Osteoblast (primary cell): ENCODE results near the gene SLC5A5. TPM values are rescaled to one million over a fixed set of nuclear protein-coding genes. Genes with fewer than 3 reads are reported as not detected.
A peak's percentile ranks its signal among the peaks of the same experiment; 100 is the strongest.

Source experiments
- DNase-seq: peaks from one replicate; pipeline ENCODE4 v3.0.0; 2011; ENCODE audit warnings: low spot score, mixed read lengths; ENCODE audit not compliant: insufficient read length; ENCODE audit errors: missing footprints
- H2AFZ ChIP-seq: 2 replicates; pipeline ENCODE4 v1.6.0; 2011; ENCODE audit warnings: mild to moderate bottlenecking, low read length
- H3K27ac ChIP-seq: 2 replicates; pipeline ENCODE4 v1.5.1; 2011; ENCODE audit warnings: mild to moderate bottlenecking, low read depth, low read length, moderate library complexity
- H3K27me3 ChIP-seq: 2 replicates; pipeline ENCODE4 v1.6.0; 2012; ENCODE audit warnings: mild to moderate bottlenecking, control low read depth, inconsistent platforms, low read length, moderate library complexity; ENCODE audit not compliant: insufficient read depth
- H3K36me3 ChIP-seq: 2 replicates; pipeline ENCODE4 v1.5.1; 2011; ENCODE audit warnings: mild to moderate bottlenecking, low read length, control low read depth, moderate library complexity; ENCODE audit not compliant: insufficient read depth
- H3K4me1 ChIP-seq: 2 replicates; pipeline ENCODE4 v1.5.1; 2011; ENCODE audit warnings: mild to moderate bottlenecking, low read length, control low read depth, moderate library complexity; ENCODE audit not compliant: insufficient read depth
- H3K4me2 ChIP-seq: 2 replicates; pipeline ENCODE4 v1.6.0; 2011; ENCODE audit warnings: mild to moderate bottlenecking, low read length; ENCODE audit not compliant: insufficient read depth
- H3K4me3 ChIP-seq: fragments of 200-600 bp; sonication (generic); 3 replicates; pipeline ENCODE4 v1.5.1; 2012; ENCODE audit warnings: mild to moderate bottlenecking, low read length, inconsistent platforms; ENCODE audit not compliant: insufficient read depth
- H3K79me2 ChIP-seq: 2 replicates; pipeline ENCODE4 v1.6.0; 2012; ENCODE audit warnings: mild to moderate bottlenecking, low read length, control low read depth, inconsistent platforms; ENCODE audit not compliant: insufficient read depth
- H3K9me3 ChIP-seq: 2 replicates; pipeline ENCODE4 v1.5.1; 2011; ENCODE audit warnings: low read depth, low read length, control low read depth
- H4K20me1 ChIP-seq: 2 replicates; pipeline ENCODE4 v1.6.0; 2012; ENCODE audit warnings: mild to moderate bottlenecking, low read length, control low read depth; ENCODE audit not compliant: insufficient read depth
- total RNA-seq: library from RNA; depleted of rRNA; stranded (reverse); fragments of >200 nt; gene quantifications from 2 replicates; pipeline ENCODE4 v1.2.3, GENCODE V29; 2012
- TF ChIP-seq, protein P1 (sequence below): IDR thresholded peaks from 2 replicates; pipeline ENCODE4 v1.5.1; 2011; ENCODE audit warnings: mild to moderate bottlenecking, low read depth, low read length, moderate library complexity; ENCODE audit errors: extremely low read depth

Gene SLC5A5
- total RNA-seq, 1 donor: under 0.01 TPM

- no peak for DNase-seq
- Histone ChIP-seq H3K4me2 (no peak overlapping the region), H3K27me3 (no peaks in the 10 kb centered on the region), H3K9me3 (no peaks in the 10 kb centered on the region), H3K27ac (no peak overlapping the region), H3K4me1 (peaks cover 20% of the 10 kb centered on the region), H3K79me2 (peaks cover 17% of the 10 kb centered on the region), H3K4me3 (no peak overlapping the region), H2AFZ (no peak overlapping the region), H4K20me1 (peaks cover 7% of the 10 kb centered on the region), H3K36me3 (no peaks in the 10 kb centered on the region)
- TF ChIP-seq, protein P1, sequence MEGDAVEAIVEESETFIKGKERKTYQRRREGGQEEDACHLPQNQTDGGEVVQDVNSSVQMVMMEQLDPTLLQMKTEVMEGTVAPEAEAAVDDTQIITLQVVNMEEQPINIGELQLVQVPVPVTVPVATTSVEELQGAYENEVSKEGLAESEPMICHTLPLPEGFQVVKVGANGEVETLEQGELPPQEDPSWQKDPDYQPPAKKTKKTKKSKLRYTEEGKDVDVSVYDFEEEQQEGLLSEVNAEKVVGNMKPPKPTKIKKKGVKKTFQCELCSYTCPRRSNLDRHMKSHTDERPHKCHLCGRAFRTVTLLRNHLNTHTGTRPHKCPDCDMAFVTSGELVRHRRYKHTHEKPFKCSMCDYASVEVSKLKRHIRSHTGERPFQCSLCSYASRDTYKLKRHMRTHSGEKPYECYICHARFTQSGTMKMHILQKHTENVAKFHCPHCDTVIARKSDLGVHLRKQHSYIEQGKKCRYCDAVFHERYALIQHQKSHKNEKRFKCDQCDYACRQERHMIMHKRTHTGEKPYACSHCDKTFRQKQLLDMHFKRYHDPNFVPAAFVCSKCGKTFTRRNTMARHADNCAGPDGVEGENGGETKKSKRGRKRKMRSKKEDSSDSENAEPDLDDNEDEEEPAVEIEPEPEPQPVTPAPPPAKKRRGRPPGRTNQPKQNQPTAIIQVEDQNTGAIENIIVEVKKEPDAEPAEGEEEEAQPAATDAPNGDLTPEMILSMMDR: no peak
Observed at GRCh38 chr19:17936379-17936778, 64.6 kb downstream of the SLC5A5 start.

- peaks cover 17% of the 10 kb centered on the region for H3K79me2 ChIP-seq
- H4K20me1 ChIP-seq: peaks cover 7% of the 10 kb centered on the region
- H3K36me3 ChIP-seq: no peaks in the 10 kb centered on the region
- no peak overlapping the region for H3K27ac ChIP-seq
- H3K27me3 ChIP-seq: no peaks in the 10 kb centered on the region
- H3K4me2 ChIP-seq: no peak overlapping the region
- peaks cover 14% of the 10 kb centered on the region for H3K4me1 ChIP-seq
- no peak overlapping the region for H3K4me3 ChIP-seq
- DNase-seq: peak; percentile 80
- H2AFZ ChIP-seq: no peak overlapping the region
- TF ChIP-seq, protein P1: no peak
- no peaks in the 10 kb centered on the region for H3K9me3 ChIP-seq
Observed at GRCh38 chr19:17937371-17937900, 65.7 kb downstream of the SLC5A5 start.

- no peak overlapping the region for H3K27ac ChIP-seq
- H3K4me3 ChIP-seq: no peak overlapping the region
- H3K36me3 ChIP-seq: no peaks in the 10 kb centered on the region
- H3K4me2 ChIP-seq: no peak overlapping the region
- peaks cover 12% of the 10 kb centered on the region for H3K4me1 ChIP-seq
- TF ChIP-seq, protein P1: peak; percentile 93
- peaks cover 12% of the 10 kb centered on the region for H3K79me2 ChIP-seq
- peak; percentile 99 for DNase-seq
- no peaks in the 10 kb centered on the region for H3K27me3 ChIP-seq
- no peaks in the 10 kb centered on the region for H3K9me3 ChIP-seq
- H4K20me1 ChIP-seq: peaks cover 7% of the 10 kb centered on the region
- H2AFZ ChIP-seq: no peak overlapping the region
Observed at GRCh38 chr19:17938092-17938845, 66.5 kb downstream of the SLC5A5 start.

DNA sequence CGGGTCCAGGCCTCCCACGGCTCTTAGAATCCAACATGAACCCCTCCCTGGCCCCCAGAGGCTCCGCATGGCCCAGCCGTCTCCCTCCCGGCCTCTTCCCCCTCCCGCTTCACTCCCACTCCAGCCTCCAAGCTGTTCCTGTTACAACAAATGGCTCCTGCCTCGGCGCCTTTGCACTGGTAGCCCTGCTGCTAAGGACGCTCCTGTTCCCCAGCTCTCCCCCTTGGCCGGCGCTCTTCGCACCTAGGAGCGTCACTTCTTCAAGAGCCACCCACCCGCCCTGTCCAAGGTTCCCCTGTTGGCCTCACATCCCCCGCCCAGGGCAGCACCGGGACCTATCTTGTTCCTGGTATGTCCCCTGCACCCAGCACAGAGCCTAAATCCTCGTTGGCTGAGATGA is 70.4 kb downstream of the SLC5A5 start:
- Histone ChIP-seq H4K20me1 (peaks cover 23% of the 10 kb centered on the region), H3K27ac (no peak overlapping the region), H2AFZ (no peak overlapping the region), H3K4me1 (peaks cover 11% of the 10 kb centered on the region), H3K4me3 (no peak overlapping the region), H3K27me3 (no peaks in the 10 kb centered on the region), H3K4me2 (no peak overlapping the region), H3K79me2 (no peaks in the 10 kb centered on the region), H3K36me3 (no peaks in the 10 kb centered on the region), H3K9me3 (no peaks in the 10 kb centered on the region)
- TF ChIP-seq, protein P1: no peak
- DNase-seq: peak; percentile 72
